ENCODE data around the gene ZDHHC5.
"Not testable (repeated sequence)": the region's sequence is repeated elsewhere in the genome, so short reads cannot be mapped to it uniquely, and the experiment has no call there.

ZDHHC5 gene

GRCh38 chr11:57649826-57650738, 17.8 kb upstream of the ZDHHC5 start, which contains the start of gene YPEL4:
TSS of gene YPEL4 (minus strand) at chr11:57649912. CDS start at chr11:57647107, 2,805 bp downstream.
- Mint-ChIP-seq H3K4me1 (peaks cover 70% of the 10 kb centered on the region), H3K9me3 (no peaks in the 10 kb centered on the region), H3K27me3 (ENCODE audit: low read depth) (peaks cover 12% of the 10 kb centered on the region), H3K27ac (peak within 1 kb of the TSS; percentile 65 to 72 (median 69)), H3K4me3 (peak within 1 kb of the TSS; percentile 81 to 84 (median 82)), H3K36me3 (ENCODE audit: low read depth) (no peaks in the 10 kb centered on the region)
- no peak for TF ChIP-seq CTCF (IDR thresholded peaks at IDR 0.05; ENCODE audit: unreplicated experiment in 3 of 3)

GRCh38 chr11:57650739-57651090, 17.2 kb upstream of the ZDHHC5 start:
- peaks cover 12% of the 10 kb centered on the region for H3K27me3 Mint-ChIP-seq (ENCODE audit: low read depth)
- peaks cover 64% of the 10 kb centered on the region for H3K4me1 Mint-ChIP-seq
- peak overlapping the region in 1 of 3 experiments; percentile 55 for H3K4me3 Mint-ChIP-seq
- peak overlapping the region in 1 of 3 experiments; percentile 69 for H3K27ac Mint-ChIP-seq
- no peaks in the 10 kb centered on the region for H3K9me3 Mint-ChIP-seq
- no peaks in the 10 kb centered on the region for H3K36me3 Mint-ChIP-seq (ENCODE audit: low read depth)
- no peak for TF ChIP-seq CTCF (IDR thresholded peaks at IDR 0.05; ENCODE audit: unreplicated experiment in 3 of 3)

GRCh38 chr11:57651408-57651807, 16.5 kb upstream of the ZDHHC5 start:
- no peak for TF ChIP-seq CTCF (IDR thresholded peaks at IDR 0.05; ENCODE audit: unreplicated experiment in 3 of 3)
- peak overlapping the region in 1 of 3 experiments; percentile 24 for H3K4me3 Mint-ChIP-seq
- H3K9me3 Mint-ChIP-seq: no peaks in the 10 kb centered on the region

GRCh38 chr11:57652230-57652629, 15.7 kb upstream of the ZDHHC5 start:
- not testable (repeated sequence) for H3K36me3 Mint-ChIP-seq (ENCODE audit: low read depth); H3K9me3 Mint-ChIP-seq; H3K27me3 Mint-ChIP-seq (ENCODE audit: low read depth); H3K27ac Mint-ChIP-seq; H3K4me3 Mint-ChIP-seq
- peaks cover 56% of the 10 kb centered on the region for H3K4me1 Mint-ChIP-seq

More at GRCh38 chr11:57651408-57651807, 16.5 kb upstream of the ZDHHC5 start:
- Mint-ChIP-seq H3K4me1 (peaks cover 58% of the 10 kb centered on the region), H3K27ac (peak overlapping the region in 1 of 3 experiments; percentile 28), H3K27me3 (ENCODE audit: low read depth) (peaks cover 11% of the 10 kb centered on the region), H3K36me3 (ENCODE audit: low read depth) (no peaks in the 10 kb centered on the region)

GRCh38 chr11:57652662-57653061, 15.3 kb upstream of the ZDHHC5 start:
- peaks cover 55% of the 10 kb centered on the region for H3K4me1 Mint-ChIP-seq
- H3K27me3 Mint-ChIP-seq (ENCODE audit: low read depth): peaks cover 7% of the 10 kb centered on the region
- peak overlapping the region in 1 of 3 experiments; percentile 5 for H3K4me3 Mint-ChIP-seq
- H3K27ac Mint-ChIP-seq: peak overlapping the region in 1 of 3 experiments; percentile 18
- TF ChIP-seq CTCF (IDR thresholded peaks at IDR 0.05; ENCODE audit: unreplicated experiment in 3 of 3): no peak
- H3K36me3 Mint-ChIP-seq (ENCODE audit: low read depth): no peaks in the 10 kb centered on the region
- no peaks in the 10 kb centered on the region for H3K9me3 Mint-ChIP-seq

GRCh38 chr11:57653163-57653562, 14.8 kb upstream of the ZDHHC5 start:
- Mint-ChIP-seq H3K27me3 (ENCODE audit: low read depth) (peaks cover 2% of the 10 kb centered on the region), H3K4me1 (peaks cover 54% of the 10 kb centered on the region), H3K4me3 (peak overlapping the region in 2 of 3 experiments; percentile 5 to 24), H3K36me3 (ENCODE audit: low read depth) (peaks cover under 1% of the 10 kb centered on the region), H3K9me3 (no peaks in the 10 kb centered on the region), H3K27ac (peak overlapping the region in 1 of 3 experiments; percentile 18)
- TF ChIP-seq CTCF (IDR thresholded peaks at IDR 0.05; ENCODE audit: unreplicated experiment in 3 of 3): no peak
